Measurements from ENCODE around the gene EPHA5.
"Not testable (repeated sequence)": the region's sequence is repeated elsewhere in the genome, so short reads cannot be mapped to it uniquely, and the experiment has no call there.

DNA sequence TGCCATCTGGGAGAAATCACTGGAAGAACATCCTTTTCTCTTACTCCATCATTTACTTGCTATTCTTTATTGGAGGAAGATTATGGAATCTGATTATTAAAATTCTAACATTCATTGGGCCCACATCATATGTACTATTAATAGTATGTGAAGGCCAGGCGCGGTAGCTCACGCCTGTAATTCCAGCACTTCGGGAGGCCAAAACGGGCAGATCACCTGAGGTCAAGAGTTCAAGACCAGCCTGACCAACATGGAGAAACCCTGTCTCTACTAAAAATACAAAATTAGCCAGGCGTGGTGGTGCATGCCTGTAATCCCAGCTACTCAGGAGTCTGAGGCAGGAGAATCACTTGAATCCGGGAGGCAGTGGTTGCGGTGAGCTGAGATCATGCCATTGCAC lies 361.7 kb downstream of the EPHA5 start:
- TF ChIP-seq, protein P1, sequence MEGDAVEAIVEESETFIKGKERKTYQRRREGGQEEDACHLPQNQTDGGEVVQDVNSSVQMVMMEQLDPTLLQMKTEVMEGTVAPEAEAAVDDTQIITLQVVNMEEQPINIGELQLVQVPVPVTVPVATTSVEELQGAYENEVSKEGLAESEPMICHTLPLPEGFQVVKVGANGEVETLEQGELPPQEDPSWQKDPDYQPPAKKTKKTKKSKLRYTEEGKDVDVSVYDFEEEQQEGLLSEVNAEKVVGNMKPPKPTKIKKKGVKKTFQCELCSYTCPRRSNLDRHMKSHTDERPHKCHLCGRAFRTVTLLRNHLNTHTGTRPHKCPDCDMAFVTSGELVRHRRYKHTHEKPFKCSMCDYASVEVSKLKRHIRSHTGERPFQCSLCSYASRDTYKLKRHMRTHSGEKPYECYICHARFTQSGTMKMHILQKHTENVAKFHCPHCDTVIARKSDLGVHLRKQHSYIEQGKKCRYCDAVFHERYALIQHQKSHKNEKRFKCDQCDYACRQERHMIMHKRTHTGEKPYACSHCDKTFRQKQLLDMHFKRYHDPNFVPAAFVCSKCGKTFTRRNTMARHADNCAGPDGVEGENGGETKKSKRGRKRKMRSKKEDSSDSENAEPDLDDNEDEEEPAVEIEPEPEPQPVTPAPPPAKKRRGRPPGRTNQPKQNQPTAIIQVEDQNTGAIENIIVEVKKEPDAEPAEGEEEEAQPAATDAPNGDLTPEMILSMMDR (IDR thresholded peaks at IDR 0.05) = not testable (repeated sequence)
- not testable (repeated sequence) for TF ChIP-seq POLR2A (IDR thresholded peaks at IDR 0.05)
